OCI-LY1 (cell line): ENCODE measurements around the gene MRPL38.

Experiments
- CTCF ChIP-seq: fragments of 200-600 bp; sonication (generic), shearing (Covaris generic); IDR thresholded peaks from 2 replicates; pipeline ENCODE4 v1.5.1; 2017; ENCODE audit warnings: mild to moderate bottlenecking, antibody characterized with exemption, low read length, moderate library complexity, mixed read lengths
- EZH2 ChIP-seq: fragments of 200-600 bp; sonication (generic), shearing (Covaris generic); IDR thresholded peaks from 2 replicates; pipeline ENCODE4 v1.8.0; 2017; ENCODE audit warnings: borderline replicate concordance, mixed run types, mild to moderate bottlenecking, antibody characterized with exemption, low read length, moderate library complexity, mixed read lengths

GRCh38 chr17:75925103-75925502 lies 20.4 kb upstream of the MRPL38 start:
- TF ChIP-seq CTCF, result no peak
- no peak for TF ChIP-seq EZH2
